Ureter (tissue), 1 donor: Measurements from ENCODE around the gene HES5. TPM values are rescaled to one million over a fixed set of nuclear protein-coding genes. Genes with fewer than 3 reads are reported as not detected.

Experiments
- DNase-seq: peaks from one replicate; pipeline ENCODE4 v3.0.0-alpha.2; 2020; ENCODE audit warnings: low spot score
- total RNA-seq: library from RNA; stranded (reverse); gene quantifications from one replicate; pipeline ENCODE4 v1.2.4, GENCODE V29; 2023
- donor health status: DM: yes; HTN: yes; CAD: no.

HES5 gene
- total RNA-seq, 1 donor from 2014 or later = 0.57 TPM

- DNase-seq = no peak
These were observed 28.8 kb downstream of the HES5 start for GRCh38 chr1:2501041-2501819.

- no peak for DNase-seq
These were observed 30.0 kb downstream of the HES5 start for GRCh38 chr1:2499986-2500596.

GRCh38 chr1:2499260-2499659 is 30.8 kb downstream of the HES5 start:
- DNase-seq = no peak

- no peak for DNase-seq
These were observed 31.4 kb downstream of the HES5 start for GRCh38 chr1:2498648-2499047.

GRCh38 chr1:2497891-2498290 is 32.2 kb downstream of the HES5 start:
- DNase-seq = no peak

- DNase-seq = no peak
These were observed 33.3 kb downstream of the HES5 start for GRCh38 chr1:2496746-2497145.

GRCh38 chr1:2496087-2496622 is 33.9 kb downstream of the HES5 start:
- DNase-seq = no peak

GRCh38 chr1:2495546-2495945 is 34.5 kb downstream of the HES5 start:
- DNase-seq = no peak

GRCh38 chr1:2495026-2495425 is 35.0 kb downstream of the HES5 start:
- no peak for DNase-seq

- no peak for DNase-seq
These were observed 35.8 kb downstream of the HES5 start for GRCh38 chr1:2494323-2494693.

GRCh38 chr1:2493691-2494322 is 36.3 kb downstream of the HES5 start:
- peak; percentile 57 for DNase-seq

GRCh38 chr1:2493218-2493617 is 36.8 kb downstream of the HES5 start:
- no peak for DNase-seq

GRCh38 chr1:2492091-2492490 is 38.0 kb downstream of the HES5 start:
- DNase-seq = no peak

- no peak for DNase-seq
These were observed 40.4 kb downstream of the HES5 start for GRCh38 chr1:2489615-2490014.

GRCh38 chr1:2488688-2489087 is 41.4 kb downstream of the HES5 start:
- no peak for DNase-seq

- no peak for DNase-seq
These were observed 43.5 kb downstream of the HES5 start for GRCh38 chr1:2486558-2486957.

GRCh38 chr1:2486041-2486440 is 44.0 kb downstream of the HES5 start:
- DNase-seq = no peak

- no peak for DNase-seq
These were observed 46.1 kb downstream of the HES5 start for GRCh38 chr1:2483970-2484369.

GRCh38 chr1:2483026-2483425 is 47.0 kb downstream of the HES5 start:
- DNase-seq = no peak

- no peak for DNase-seq
These were observed 47.5 kb downstream of the HES5 start for GRCh38 chr1:2482588-2482987.

GRCh38 chr1:2481885-2482284 is 48.2 kb downstream of the HES5 start:
- DNase-seq = peak; percentile 62

- no peak for DNase-seq
These were observed 49.1 kb downstream of the HES5 start for GRCh38 chr1:2480986-2481364.
